Measurements from ENCODE around the gene CPA1. TPM values are rescaled to one million over a fixed set of nuclear protein-coding genes. Genes with fewer than 3 reads are reported as not detected.
A peak's percentile ranks its signal among the peaks of the same experiment; 100 is the strongest.

CPA1 gene
- total and polyA plus RNA-seq, 10 donors = 0.79 to 8.1 (median 2.2) TPM

- Histone ChIP-seq H3K9me3 (peaks cover 0 to 6% (median 0%) of the 10 kb centered on the region in 8 donors), H3K4me1 (peaks cover 0 to 32% (median 9%) of the 10 kb centered on the region in 6 donors), H3K36me3 (no peaks in the 10 kb centered on the region), H3K27ac (peak overlapping the region; percentile 35 to 88 (median 78)), H3K27me3 (replicated peaks in 1 of 7) (no peaks in the 10 kb centered on the region), H3K4me3 (no peak overlapping the region)
- DNase-seq = no peak
- no peak for TF ChIP-seq POLR2A (IDR thresholded peaks at IDR 0.05)
- no peak for TF ChIP-seq CTCF (IDR thresholded peaks at IDR 0.05 in 8 of 11, conservative IDR thresholded peaks at IDR 0.05 in 3 of 11)
- no peak for TF ChIP-seq POLR2AphosphoS5 (IDR thresholded peaks at IDR 0.05)
- WGBS, 5 donors = 80 to 92% (median 82%) methylated on average over 13 of the region's 13 CpGs
- intact Hi-C loops (cut with DNase I; ENCODE audit: low total_unique reads) = no loop called here
Measured at GRCh38 chr7:130384841-130385599, 4.7 kb downstream of the CPA1 start.

GRCh38 chr7:130385600-130386066, 5.3 kb downstream of the CPA1 start:
- 66 to 91% (median 77%) methylated on average over 2 to 6 of the region's 6 CpGs for WGBS, 5 donors
- Histone ChIP-seq H3K9me3 (peaks cover 0 to 6% (median 0%) of the 10 kb centered on the region in 8 donors), H3K27ac (peak overlapping the region; percentile 32 to 88 (median 78)), H3K4me1 (peaks cover 0 to 26% (median 5%) of the 10 kb centered on the region in 6 donors), H3K27me3 (replicated peaks in 1 of 7) (no peaks in the 10 kb centered on the region), H3K36me3 (no peaks in the 10 kb centered on the region), H3K4me3 (no peak overlapping the region)
- TF ChIP-seq CTCF (IDR thresholded peaks at IDR 0.05 in 8 of 11, conservative IDR thresholded peaks at IDR 0.05 in 3 of 11) (no peak), POLR2A (IDR thresholded peaks at IDR 0.05) (no peak), POLR2AphosphoS5 (IDR thresholded peaks at IDR 0.05) (peak; percentile 47 to 80 (median 77))
- DNase-seq = peak; percentile 77
- intact Hi-C loops (cut with DNase I; ENCODE audit: low total_unique reads) = no loop called here

DNA sequence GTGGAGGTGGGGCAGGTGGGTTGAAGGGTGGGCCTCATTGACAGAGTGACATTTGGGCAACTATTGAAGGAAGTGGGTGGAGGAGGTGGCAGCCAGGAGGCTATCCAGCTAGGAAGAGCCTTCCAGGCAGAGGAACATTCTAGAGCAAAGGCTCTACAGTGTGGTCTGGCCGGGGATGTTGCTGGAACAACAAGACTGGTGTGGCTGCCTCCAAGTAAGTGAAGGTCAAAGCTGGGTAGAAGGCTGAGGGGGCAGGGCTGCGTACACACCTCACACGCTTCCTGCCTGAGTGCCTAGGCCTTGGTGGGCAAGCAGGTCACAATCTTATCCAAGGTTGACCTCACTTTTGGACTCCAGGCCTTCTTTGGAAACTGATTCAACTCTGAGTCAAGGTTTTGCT, 6.6 kb downstream of the CPA1 start:
- WGBS, 5 donors = 52 to 84% (median 75%) methylated on average over 3 of the region's 3 CpGs

DNA sequence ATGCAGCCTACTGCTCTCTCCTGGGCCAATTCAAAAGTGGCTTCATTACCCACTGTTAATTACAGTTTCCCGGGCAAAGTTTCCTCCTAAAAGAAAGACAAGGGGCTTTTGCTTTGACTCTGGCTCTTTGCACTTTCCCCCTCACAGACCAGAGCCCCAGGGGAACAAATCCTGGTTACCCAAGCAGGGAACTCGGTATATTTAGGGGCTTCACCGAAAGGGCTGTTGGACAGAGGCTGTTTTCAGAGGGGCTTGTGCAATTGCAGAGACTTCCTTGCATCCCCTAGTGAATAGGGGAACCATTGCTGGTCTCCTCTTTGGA, 7.0 kb downstream of the CPA1 start:
- Histone ChIP-seq H3K4me1 (peaks cover 0 to 22% (median 2%) of the 10 kb centered on the region in 6 donors), H3K4me3 (no peak overlapping the region), H3K9me3 (peaks cover 0 to 6% (median 0%) of the 10 kb centered on the region in 8 donors), H3K36me3 (no peaks in the 10 kb centered on the region), H3K27ac (peak overlapping the region in 7 of 8 donors; percentile 7 to 88 (median 74)), H3K27me3 (replicated peaks in 1 of 7) (no peaks in the 10 kb centered on the region)
- no peak for DNase-seq
- intact Hi-C loops (cut with DNase I; ENCODE audit: low total_unique reads) = no loop called here
- TF ChIP-seq POLR2A (IDR thresholded peaks at IDR 0.05) (no peak), CTCF (IDR thresholded peaks at IDR 0.05 in 8 of 11, conservative IDR thresholded peaks at IDR 0.05 in 3 of 11) (no peak), POLR2AphosphoS5 (IDR thresholded peaks at IDR 0.05) (no peak)
- WGBS, 5 donors = 60 to 81% (median 71%) methylated on average over 3 of the region's 3 CpGs

More for the DNA sequence above, 6.6 kb downstream of the CPA1 start:
- intact Hi-C loops (cut with DNase I; ENCODE audit: low total_unique reads) = no loop called here
- TF ChIP-seq POLR2A (IDR thresholded peaks at IDR 0.05) (no peak), POLR2AphosphoS5 (IDR thresholded peaks at IDR 0.05) (peak in 2 of 3 donors; percentile 32 to 64)
- Histone ChIP-seq H3K27ac (peak overlapping the region; percentile 15 to 88 (median 64)), H3K9me3 (peaks cover 0 to 6% (median 0%) of the 10 kb centered on the region in 8 donors), H3K4me3 (no peak overlapping the region), H3K27me3 (replicated peaks in 1 of 7) (no peaks in the 10 kb centered on the region), H3K36me3 (no peaks in the 10 kb centered on the region), H3K4me1 (peaks cover 0 to 22% (median 2%) of the 10 kb centered on the region in 6 donors)
- no peak for DNase-seq
